ENCODE measurements around the gene PKIG.

DNA sequence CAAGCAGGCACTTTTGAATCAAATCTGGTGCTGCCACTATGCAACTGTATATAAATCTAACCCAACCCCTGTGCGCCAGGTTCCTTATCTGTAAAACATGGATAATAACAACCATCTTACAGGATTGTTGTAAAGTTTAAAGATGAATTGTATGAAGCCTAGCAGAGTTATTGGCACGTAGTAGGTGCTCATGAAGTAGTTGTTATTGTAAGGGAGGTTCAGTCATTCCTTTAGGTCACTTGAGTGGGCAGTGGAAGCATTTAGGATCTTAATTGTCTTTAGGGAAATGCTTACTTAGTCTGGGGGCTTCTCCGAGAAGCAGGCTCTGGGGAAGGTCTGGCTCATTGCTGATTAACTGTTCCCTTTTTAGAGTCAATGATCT, 29.8 kb upstream of the PKIG start:
- TF ChIP-seq, protein P1, sequence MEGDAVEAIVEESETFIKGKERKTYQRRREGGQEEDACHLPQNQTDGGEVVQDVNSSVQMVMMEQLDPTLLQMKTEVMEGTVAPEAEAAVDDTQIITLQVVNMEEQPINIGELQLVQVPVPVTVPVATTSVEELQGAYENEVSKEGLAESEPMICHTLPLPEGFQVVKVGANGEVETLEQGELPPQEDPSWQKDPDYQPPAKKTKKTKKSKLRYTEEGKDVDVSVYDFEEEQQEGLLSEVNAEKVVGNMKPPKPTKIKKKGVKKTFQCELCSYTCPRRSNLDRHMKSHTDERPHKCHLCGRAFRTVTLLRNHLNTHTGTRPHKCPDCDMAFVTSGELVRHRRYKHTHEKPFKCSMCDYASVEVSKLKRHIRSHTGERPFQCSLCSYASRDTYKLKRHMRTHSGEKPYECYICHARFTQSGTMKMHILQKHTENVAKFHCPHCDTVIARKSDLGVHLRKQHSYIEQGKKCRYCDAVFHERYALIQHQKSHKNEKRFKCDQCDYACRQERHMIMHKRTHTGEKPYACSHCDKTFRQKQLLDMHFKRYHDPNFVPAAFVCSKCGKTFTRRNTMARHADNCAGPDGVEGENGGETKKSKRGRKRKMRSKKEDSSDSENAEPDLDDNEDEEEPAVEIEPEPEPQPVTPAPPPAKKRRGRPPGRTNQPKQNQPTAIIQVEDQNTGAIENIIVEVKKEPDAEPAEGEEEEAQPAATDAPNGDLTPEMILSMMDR (IDR thresholded peaks at IDR 0.05): no peak
- no peak for TF ChIP-seq POLR2AphosphoS5 (IDR thresholded peaks at IDR 0.05)
- no peak for TF ChIP-seq EP300 (IDR thresholded peaks at IDR 0.05)
- no peak for TF ChIP-seq POLR2A (IDR thresholded peaks at IDR 0.05; ENCODE audit: low read depth)

Measured in esophagus muscularis mucosa (tissue), 4 donors.